ENCODE data around the gene SBF2. TPM values are rescaled to one million over a fixed set of nuclear protein-coding genes. Genes with fewer than 3 reads are reported as not detected.

Gene SBF2
- total and polyA plus RNA-seq, 10 donors: 3.6 to 70.9 (median 57.1) TPM

- no peak for DNase-seq
- Histone ChIP-seq H3K27me3 (replicated peaks in 1 of 7) (no peaks in the 10 kb centered on the region), H3K4me3 (no peak overlapping the region), H3K4me1 (no peaks in the 10 kb centered on the region), H3K27ac (no peak overlapping the region), H3K9me3 (no peaks in the 10 kb centered on the region), H3K36me3 (peaks cover 0 to 16% (median 0%) of the 10 kb centered on the region in 6 donors)
- intact Hi-C loops (cut with DNase I; ENCODE audit: low total_unique reads): no loop called here
- WGBS, 5 donors: 88 to 93% (median 89%) methylated on average over 1 of the region's 1 CpG
- no peak for TF ChIP-seq CTCF (IDR thresholded peaks at IDR 0.05 in 8 of 11, conservative IDR thresholded peaks at IDR 0.05 in 3 of 11)
- TF ChIP-seq POLR2AphosphoS5 (IDR thresholded peaks at IDR 0.05): no peak
- TF ChIP-seq POLR2A (IDR thresholded peaks at IDR 0.05): no peak
These were observed 468.1 kb downstream of the SBF2 start for GRCh38 chr11:9825895-9826294.

GRCh38 chr11:9825315-9825714 lies 468.7 kb downstream of the SBF2 start:
- no peak overlapping the region for H3K27ac ChIP-seq
- intact Hi-C loops (cut with DNase I; ENCODE audit: low total_unique reads): no loop called here
- no peaks in the 10 kb centered on the region for H3K27me3 ChIP-seq (replicated peaks in 1 of 7)
- TF ChIP-seq POLR2A (IDR thresholded peaks at IDR 0.05): no peak
- TF ChIP-seq POLR2AphosphoS5 (IDR thresholded peaks at IDR 0.05): no peak
- TF ChIP-seq CTCF (IDR thresholded peaks at IDR 0.05 in 8 of 11, conservative IDR thresholded peaks at IDR 0.05 in 3 of 11): no peak
- peaks cover 0 to 14% (median 0%) of the 10 kb centered on the region in 6 donors for H3K36me3 ChIP-seq
- WGBS, 5 donors: 73 to 86% (median 82%) methylated on average over 4 of the region's 4 CpGs
- H3K4me1 ChIP-seq: no peaks in the 10 kb centered on the region
- no peak for DNase-seq
- H3K9me3 ChIP-seq: no peaks in the 10 kb centered on the region
- H3K4me3 ChIP-seq: no peak overlapping the region

GRCh38 chr11:9823887-9824385 lies 470.1 kb downstream of the SBF2 start:
- TF ChIP-seq CTCF (IDR thresholded peaks at IDR 0.05 in 8 of 11, conservative IDR thresholded peaks at IDR 0.05 in 3 of 11) (no peak), POLR2AphosphoS5 (IDR thresholded peaks at IDR 0.05) (no peak), POLR2A (IDR thresholded peaks at IDR 0.05) (no peak)
- Histone ChIP-seq H3K27ac (no peak overlapping the region), H3K36me3 (peaks cover 0 to 17% (median 0%) of the 10 kb centered on the region in 6 donors), H3K27me3 (replicated peaks in 1 of 7) (no peaks in the 10 kb centered on the region), H3K9me3 (no peaks in the 10 kb centered on the region), H3K4me1 (no peaks in the 10 kb centered on the region), H3K4me3 (no peak overlapping the region)
- intact Hi-C loops (cut with DNase I; ENCODE audit: low total_unique reads): no loop called here
- no peak for DNase-seq
- 89 to 95% (median 93%) methylated on average over 5 of the region's 5 CpGs for WGBS, 5 donors

- no peak for DNase-seq
- TF ChIP-seq POLR2AphosphoS5 (IDR thresholded peaks at IDR 0.05) (no peak), CTCF (IDR thresholded peaks at IDR 0.05 in 8 of 11, conservative IDR thresholded peaks at IDR 0.05 in 3 of 11) (no peak), POLR2A (IDR thresholded peaks at IDR 0.05) (no peak)
- 90 to 97% (median 94%) methylated on average over 2 of the region's 2 CpGs for WGBS, 5 donors
- Histone ChIP-seq H3K27ac (no peak overlapping the region), H3K9me3 (no peaks in the 10 kb centered on the region), H3K27me3 (replicated peaks in 1 of 7) (no peaks in the 10 kb centered on the region), H3K4me1 (no peaks in the 10 kb centered on the region), H3K36me3 (peaks cover 0 to 21% (median 0%) of the 10 kb centered on the region in 6 donors), H3K4me3 (no peak overlapping the region)
- intact Hi-C loops (cut with DNase I; ENCODE audit: low total_unique reads): no loop called here
These were observed 470.6 kb downstream of the SBF2 start for GRCh38 chr11:9823439-9823838.

Data from spleen (tissue), 11 donors.